ENCODE data around the gene PID1.

DNA sequence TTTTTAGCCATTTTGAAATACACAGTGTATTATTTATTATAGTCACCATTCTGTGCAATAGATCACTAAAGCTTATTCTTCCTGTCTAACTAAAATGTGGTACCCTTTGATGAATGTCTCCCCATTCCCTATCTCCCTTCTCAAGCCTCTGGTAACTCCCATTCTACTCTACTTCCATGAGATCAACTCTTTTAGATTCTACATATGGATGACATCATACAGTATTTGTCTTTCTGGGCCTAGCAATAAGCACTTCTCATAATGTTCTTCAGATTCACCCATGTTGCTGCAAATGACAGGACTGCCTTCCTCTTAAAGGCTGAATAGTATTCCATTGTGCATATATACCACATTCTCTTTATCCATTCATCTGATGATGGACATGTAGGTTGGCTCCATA lies 210.9 kb downstream of the PID1 start:
- TF ChIP-seq, protein P1, sequence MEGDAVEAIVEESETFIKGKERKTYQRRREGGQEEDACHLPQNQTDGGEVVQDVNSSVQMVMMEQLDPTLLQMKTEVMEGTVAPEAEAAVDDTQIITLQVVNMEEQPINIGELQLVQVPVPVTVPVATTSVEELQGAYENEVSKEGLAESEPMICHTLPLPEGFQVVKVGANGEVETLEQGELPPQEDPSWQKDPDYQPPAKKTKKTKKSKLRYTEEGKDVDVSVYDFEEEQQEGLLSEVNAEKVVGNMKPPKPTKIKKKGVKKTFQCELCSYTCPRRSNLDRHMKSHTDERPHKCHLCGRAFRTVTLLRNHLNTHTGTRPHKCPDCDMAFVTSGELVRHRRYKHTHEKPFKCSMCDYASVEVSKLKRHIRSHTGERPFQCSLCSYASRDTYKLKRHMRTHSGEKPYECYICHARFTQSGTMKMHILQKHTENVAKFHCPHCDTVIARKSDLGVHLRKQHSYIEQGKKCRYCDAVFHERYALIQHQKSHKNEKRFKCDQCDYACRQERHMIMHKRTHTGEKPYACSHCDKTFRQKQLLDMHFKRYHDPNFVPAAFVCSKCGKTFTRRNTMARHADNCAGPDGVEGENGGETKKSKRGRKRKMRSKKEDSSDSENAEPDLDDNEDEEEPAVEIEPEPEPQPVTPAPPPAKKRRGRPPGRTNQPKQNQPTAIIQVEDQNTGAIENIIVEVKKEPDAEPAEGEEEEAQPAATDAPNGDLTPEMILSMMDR (IDR thresholded peaks at IDR 0.05) = no peak
- TF ChIP-seq YY1 (IDR thresholded peaks at IDR 0.05; ENCODE audit: low read depth) (no peak), EZH2phosphoT487 (IDR thresholded peaks at IDR 0.05; ENCODE audit: borderline replicate concordance, low read depth) (no peak), RCOR1 (IDR thresholded peaks at IDR 0.05; ENCODE audit: low read length) (no peak), GABPA (IDR thresholded peaks at IDR 0.05; ENCODE audit: low read depth) (no peak), FOXM1 (IDR thresholded peaks at IDR 0.05; ENCODE audit: low read depth) (no peak)
- TF ChIP-seq, protein P2, sequence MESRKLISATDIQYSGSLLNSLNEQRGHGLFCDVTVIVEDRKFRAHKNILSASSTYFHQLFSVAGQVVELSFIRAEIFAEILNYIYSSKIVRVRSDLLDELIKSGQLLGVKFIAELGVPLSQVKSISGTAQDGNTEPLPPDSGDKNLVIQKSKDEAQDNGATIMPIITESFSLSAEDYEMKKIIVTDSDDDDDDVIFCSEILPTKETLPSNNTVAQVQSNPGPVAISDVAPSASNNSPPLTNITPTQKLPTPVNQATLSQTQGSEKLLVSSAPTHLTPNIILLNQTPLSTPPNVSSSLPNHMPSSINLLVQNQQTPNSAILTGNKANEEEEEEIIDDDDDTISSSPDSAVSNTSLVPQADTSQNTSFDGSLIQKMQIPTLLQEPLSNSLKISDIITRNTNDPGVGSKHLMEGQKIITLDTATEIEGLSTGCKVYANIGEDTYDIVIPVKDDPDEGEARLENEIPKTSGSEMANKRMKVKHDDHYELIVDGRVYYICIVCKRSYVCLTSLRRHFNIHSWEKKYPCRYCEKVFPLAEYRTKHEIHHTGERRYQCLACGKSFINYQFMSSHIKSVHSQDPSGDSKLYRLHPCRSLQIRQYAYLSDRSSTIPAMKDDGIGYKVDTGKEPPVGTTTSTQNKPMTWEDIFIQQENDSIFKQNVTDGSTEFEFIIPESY (IDR thresholded peaks at IDR 0.05; ENCODE audit: borderline replicate concordance, low read depth) = no peak
- TF ChIP-seq, protein P3, sequence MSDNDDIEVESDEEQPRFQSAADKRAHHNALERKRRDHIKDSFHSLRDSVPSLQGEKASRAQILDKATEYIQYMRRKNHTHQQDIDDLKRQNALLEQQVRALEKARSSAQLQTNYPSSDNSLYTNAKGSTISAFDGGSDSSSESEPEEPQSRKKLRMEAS (IDR thresholded peaks at IDR 0.05; ENCODE audit: low read depth) = no peak
- TF ChIP-seq, protein P4, sequence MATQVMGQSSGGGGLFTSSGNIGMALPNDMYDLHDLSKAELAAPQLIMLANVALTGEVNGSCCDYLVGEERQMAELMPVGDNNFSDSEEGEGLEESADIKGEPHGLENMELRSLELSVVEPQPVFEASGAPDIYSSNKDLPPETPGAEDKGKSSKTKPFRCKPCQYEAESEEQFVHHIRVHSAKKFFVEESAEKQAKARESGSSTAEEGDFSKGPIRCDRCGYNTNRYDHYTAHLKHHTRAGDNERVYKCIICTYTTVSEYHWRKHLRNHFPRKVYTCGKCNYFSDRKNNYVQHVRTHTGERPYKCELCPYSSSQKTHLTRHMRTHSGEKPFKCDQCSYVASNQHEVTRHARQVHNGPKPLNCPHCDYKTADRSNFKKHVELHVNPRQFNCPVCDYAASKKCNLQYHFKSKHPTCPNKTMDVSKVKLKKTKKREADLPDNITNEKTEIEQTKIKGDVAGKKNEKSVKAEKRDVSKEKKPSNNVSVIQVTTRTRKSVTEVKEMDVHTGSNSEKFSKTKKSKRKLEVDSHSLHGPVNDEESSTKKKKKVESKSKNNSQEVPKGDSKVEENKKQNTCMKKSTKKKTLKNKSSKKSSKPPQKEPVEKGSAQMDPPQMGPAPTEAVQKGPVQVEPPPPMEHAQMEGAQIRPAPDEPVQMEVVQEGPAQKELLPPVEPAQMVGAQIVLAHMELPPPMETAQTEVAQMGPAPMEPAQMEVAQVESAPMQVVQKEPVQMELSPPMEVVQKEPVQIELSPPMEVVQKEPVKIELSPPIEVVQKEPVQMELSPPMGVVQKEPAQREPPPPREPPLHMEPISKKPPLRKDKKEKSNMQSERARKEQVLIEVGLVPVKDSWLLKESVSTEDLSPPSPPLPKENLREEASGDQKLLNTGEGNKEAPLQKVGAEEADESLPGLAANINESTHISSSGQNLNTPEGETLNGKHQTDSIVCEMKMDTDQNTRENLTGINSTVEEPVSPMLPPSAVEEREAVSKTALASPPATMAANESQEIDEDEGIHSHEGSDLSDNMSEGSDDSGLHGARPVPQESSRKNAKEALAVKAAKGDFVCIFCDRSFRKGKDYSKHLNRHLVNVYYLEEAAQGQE (IDR thresholded peaks at IDR 0.05; ENCODE audit: low read depth, low read length) = no peak
